Measurements from ENCODE around the gene NUP54.

DNA sequence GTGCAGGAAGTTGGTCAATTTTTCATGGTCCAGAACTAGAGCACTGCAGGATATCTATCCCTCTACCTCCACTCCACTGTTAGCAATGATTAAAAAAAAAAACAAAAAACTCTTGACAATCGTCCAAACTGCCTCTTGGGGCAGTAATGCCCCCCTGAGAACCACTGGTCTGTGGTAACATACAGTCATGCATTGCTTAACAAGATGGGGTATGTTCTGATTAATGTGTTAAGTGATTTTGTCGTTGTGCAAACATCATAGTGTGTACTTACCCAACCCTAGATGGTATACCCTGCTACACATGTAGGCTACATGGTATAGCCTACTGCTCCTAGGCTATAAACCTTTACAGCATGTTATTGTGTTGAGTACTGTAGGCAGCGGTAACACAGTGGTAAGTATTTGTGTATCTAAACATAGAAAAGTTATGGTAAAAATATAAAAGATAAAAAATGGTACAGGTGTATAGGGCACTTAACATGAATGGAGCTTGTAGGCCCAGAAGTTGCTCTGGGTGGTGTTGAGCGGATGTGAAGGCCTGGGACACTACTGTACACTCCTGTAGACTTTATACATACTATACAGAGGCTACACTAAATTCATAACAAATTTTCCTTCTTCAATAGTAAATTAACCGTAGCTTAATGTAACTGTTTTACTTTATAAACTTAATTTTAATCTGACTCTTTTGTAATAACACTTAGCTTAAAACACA is 39.6 kb downstream of the NUP54 start:
- TF ChIP-seq CTCF (conservative IDR thresholded peaks at IDR 0.05 in 1 of 2, IDR thresholded peaks at IDR 0.05 in 1 of 2; ENCODE audit: low read depth in 1 of 2, low read length in 2 of 2) (no peak), EZH2 (IDR thresholded peaks at IDR 0.05; ENCODE audit: low read length, missing control alignments) (no peak)
